HK-2 (cell line): ENCODE measurements around the gene PAOX.
A peak's percentile ranks its signal among the peaks of the same experiment; 100 is the strongest.

ENCODE experiments used
- DNase-seq: peaks from one replicate; pipeline ENCODE4 v3.0.0-alpha.2; 2018; ENCODE audit not compliant: unreplicated experiment

The PAOX gene

DNA sequence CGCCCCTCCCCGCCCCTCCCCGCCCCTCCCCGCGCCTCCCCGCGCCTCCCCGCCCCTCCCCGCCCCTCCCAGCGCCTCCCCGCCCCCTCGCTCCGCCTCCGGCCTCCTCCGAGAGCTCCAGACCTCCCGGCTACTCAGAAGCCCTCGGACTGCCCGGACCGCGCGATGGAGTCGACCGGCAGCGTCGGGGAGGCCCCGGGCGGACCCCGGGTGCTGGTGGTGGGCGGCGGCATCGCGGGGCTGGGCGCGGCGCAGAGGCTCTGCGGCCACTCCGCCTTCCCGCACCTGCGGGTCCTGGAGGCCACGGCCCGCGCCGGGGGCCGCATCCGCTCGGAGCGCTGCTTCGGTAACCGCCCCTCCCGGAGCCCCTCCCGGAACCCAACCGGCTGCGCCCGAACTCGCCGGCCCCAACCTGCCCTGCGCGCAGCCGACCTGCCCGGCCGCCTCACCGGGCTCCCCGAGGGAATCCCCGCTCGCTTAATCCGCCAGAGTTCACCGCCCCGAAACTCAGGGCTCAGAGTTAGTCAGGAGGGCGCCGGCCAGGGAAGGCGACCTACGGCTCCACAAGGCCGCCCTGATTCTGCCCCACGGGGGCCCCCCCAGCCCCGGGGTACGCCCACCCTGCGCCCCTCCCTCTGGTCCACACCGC lies at the start of gene PAOX:
TSS of gene PAOX (plus strand) at position 111 of the 649 bp plus-strand sequence. CDS start at position 166, 55 bp downstream.
- peak; percentile 65 for DNase-seq

DNA sequence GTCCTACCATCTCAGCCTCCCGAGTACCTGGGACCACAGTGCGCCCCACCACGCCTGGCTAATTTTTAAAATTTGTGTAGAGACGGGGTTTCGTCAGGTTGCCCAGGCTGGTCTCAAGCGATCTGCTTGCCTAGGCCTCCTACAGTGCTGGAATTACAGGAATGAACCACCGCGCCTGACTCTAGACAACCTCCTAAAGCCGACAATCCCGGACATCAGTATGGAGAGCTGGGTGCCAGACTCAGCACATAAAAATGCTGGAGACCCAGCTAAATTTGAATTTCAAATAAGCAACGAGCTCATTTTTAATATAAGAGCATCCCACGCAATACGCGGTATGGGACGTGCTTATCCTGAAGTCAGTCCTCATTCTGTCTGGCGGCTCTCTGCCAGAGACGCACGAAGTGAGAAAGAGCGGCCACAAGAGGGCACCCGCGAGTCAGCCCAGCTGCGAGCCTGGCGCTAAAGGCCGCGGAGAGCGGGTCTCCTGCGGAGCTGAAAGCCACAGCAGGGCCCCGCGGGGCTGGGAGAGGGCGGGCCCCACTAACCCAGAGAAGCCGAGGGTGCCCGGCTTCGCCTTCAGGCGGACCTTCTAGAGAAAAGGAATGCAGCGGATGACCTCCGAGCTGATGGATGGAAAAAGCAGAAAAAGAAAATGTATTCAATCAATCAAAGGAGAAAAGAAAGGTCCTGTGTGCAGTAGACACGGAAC lies 49.4 kb upstream of the PAOX start:
- DNase-seq, result peak; percentile 91

DNA sequence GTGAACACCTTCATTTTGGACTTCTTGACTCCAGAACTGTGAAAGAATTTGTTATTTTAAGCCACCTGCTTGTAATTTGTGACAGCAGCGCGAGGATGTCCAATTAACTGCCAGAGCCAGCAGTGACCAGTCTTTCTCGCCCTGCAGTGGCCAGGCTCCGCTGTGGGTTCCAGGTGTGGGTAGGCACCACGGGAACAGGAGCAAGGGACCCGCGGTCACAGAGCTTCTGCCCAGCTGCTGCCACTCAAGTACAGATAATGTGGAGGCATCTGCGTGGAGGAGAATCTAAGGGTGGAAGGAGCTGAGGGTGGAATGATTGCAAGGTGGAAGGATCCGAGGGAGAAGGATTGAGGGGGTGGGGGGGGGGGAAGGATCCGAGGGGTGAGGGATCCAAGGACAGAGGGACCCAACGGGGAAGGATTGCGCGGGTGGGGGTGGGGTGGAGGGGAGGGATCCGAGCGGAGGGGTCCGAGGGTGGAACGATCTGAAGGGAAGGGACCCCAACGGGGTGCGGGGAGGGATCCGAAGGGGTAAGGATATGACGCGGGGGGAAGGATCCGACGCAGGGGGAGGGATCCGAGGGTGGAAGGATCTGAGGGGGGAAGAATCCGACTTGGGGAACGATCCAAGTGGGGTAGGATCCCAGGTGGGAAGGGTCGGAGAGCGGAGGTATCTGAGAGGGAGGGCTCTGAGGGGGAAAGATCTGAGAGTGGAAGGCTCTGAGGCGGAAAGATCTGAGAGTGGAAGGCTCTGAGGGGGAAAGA lies 45.9 kb upstream of the PAOX start:
- DNase-seq, result no peak

DNA sequence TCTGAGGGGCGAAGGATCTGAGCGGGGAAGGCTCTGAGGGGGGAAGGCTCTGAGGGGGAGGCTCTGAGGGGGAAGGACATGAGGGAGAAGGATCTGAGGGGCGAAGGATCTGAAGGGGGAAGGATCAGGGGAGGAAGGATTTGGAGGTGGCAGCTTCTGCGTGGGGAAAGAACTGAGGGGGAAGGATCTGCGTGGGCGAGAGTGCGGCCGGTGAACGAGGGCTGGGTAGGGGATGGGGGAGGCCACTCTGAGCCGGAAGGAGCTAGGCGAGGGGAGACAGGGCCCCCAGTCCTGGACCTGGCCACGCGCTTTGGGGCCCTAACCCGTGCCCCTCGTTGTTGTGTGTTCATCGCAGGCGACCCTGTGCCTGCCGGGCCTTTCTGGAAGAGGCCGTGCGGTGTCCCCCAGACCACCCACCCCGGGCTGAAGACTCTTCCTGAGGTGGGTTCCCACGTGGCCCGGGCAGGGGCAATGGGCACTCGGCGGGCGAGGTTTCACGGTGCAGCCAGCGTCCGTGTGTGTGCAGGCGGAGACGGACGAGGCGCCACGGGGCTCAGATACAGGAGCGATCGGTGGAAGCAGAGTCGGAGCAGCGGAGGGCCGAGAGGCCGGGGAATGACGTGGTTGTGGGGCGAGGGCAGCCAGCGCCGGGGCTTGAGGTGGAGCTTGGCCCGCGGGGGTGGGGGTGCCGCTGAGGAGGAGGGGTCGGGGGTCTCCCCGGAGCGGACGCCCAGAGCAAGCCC lies 44.4 kb upstream of the PAOX start:
- DNase-seq, result no peak

DNA sequence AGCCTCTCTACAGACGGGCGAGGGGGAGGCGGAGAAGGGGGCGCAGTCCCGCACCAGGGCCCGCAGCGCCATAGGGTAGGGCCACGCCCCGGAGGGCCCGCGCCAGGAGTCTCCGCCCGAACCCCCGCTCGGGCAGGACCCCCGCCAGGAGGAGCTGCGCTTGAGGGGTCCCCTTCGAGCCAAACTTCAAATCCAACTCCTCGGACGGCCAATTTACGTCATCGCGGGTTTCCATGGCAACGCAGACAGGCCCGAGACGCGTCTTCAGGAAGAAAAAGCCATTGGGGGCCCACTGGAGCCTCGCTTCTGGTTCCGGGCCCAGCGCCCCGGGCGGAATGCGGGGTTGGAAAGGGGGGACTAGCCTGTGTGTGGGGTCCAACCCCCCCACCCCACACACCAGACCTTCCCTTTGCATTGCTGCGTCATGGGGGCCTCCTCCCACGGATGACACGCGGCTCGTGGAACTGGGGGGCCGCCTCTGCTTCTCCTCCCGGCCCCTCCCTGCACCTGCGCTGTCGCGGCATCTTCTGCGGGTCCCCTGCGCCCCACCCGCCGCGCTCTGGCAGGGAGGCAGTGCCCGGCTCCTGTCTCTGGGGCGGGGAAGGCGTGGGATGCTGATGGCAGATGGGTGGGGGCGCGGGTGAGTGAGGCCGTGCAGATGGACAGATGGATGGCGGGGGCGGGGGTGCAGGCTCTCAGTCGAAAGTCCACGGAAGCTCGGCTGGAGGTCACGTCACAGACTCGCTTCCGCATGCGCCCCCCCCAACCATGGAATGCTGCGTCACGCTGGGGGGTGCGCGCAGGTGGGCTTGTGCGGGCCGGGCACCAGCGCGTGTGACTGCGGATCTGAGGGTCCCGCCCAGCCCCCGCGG lies 43.6 kb upstream of the PAOX start:
- DNase-seq, result no peak

DNA sequence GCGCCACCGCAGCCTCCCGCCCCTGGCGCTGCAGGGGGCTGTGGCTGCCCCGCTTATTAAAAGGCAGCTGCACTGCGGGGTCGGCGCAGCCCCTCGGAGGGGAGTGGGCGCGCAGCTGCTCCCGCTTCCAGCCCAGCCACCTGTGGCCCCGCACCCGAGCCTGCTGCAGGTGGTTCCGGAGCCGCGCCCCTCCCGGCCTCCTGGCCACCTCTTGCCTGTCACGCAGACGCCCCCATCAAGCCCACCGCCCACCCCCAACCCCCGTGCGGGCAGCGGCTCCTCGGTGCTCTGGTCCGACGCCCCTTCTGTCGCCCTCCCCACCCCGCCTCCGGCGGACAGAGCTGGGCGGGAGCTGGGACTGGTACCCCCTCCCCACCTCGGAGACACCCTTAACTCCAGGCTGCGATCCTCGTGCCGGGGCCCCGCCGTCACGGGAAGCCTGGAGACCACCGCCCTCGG lies 42.9 kb upstream of the PAOX start:
- no peak for DNase-seq

DNA sequence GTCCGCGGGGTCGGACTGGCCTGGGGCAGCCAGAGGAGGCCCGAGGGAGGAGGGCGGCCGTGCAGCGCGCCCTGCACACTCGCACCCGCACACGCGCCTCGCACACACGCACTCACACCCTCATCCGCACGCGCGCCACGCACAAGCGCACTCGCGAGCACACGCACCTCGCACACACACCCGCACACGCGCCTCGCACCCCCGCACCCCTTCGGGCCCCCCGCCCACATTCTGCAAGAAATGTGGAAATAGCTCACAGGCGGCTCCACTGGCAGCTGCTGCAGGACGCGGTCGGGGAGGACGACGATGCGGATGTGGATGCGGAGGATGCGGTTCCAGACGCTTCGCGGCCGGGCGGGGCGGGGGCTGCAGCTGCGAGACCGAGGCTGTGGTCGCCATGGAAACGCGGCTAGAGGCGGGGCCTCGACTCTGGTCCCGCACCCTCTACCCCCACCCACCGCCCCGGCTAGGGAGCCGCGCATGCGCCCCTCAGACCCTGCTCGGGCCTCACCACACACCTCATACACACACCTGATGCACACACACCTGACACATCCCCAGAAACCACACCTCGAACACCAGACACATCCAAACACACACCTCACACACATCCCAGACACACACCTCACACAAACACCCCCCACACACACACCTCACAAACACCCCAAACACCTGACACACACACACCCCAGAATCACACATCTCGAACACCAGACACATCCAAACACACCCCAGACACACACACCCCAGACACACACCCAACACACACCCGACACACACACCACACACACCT lies 42.3 kb upstream of the PAOX start, which contains the start of gene CALY:
TSS of gene CALY (minus strand) at position 320 of the 793 bp plus-strand sequence. CDS start 7,907 bp downstream, outside the sequence.
- DNase-seq, result no peak

DNA sequence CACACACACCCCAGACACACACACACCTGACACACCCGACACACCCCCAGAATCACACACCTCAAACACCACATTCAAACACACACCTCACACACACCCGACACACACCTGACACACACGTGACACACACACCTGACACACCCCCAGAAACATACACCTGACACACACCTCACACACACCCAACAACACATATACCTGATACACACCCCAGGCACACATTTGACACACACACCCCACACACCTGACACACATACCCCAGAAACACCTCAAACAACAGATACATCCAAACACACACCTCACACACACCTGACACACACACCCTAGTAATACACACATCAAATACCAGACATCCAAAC lies 41.7 kb upstream of the PAOX start:
- no peak for DNase-seq

DNA sequence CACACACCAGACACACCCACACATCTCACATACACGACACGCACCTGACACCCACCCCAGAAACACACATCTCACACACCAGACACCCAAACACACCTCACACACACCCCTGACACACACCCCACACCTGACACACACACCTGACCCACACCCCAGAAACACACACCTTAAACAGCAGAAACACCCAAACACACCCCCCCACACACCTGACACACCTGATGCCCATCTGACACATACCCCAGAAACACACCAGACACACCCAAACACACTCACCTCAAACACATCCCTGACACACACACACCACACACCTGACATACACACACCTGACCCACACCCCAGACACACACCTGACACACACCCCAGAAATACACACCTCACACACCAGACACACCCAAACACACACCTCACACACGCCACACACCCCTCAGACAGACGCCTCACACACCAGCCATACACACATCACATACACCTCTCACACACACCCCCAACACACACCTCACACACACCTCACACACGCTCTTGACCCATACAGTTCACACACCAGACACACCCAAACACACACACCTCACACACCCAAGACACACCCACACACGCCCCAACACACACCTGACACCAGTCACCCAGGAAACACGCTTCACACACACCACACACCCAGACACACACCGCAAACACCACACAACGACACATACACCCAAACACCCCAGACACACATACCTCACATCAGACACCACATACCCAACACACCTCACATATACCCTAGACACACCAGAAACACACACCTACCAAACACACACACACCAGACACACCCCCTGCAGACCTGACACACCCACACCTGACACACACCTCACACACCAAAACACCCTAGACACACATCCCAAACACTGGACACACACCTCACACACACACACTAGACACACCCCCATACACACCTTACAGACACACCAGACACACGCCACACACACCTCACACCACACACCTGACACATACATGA lies 40.7 kb upstream of the PAOX start:
- no peak for DNase-seq

DNA sequence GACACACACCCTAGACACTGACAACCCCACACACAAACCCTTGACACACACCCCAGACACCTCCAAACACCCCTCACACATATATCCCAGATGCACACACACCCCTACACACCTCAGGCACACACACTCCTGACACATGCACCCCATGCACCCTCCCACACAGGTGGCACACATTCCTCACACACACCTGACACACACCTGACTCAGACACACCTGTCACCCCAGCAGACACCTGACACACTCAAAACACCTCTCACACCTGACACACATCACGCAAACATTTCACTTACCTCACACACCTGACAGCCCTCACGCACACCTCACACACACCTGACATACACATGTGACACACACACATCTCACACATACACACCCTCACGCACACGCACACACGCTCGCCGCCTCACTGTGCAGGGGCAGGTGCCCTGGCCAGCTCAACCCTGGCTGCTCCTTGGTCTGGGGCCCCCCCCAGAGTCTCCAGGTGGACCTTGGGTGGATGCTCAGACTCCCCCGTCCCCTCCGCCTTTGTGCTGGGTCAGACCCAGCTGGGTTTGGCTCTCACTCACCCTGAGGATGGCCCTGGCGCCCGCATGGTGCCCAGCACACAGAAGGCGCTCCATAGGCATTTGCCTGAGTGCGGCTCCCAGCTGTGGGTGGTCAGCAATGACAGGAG lies 39.2 kb upstream of the PAOX start:
- no peak for DNase-seq

DNA sequence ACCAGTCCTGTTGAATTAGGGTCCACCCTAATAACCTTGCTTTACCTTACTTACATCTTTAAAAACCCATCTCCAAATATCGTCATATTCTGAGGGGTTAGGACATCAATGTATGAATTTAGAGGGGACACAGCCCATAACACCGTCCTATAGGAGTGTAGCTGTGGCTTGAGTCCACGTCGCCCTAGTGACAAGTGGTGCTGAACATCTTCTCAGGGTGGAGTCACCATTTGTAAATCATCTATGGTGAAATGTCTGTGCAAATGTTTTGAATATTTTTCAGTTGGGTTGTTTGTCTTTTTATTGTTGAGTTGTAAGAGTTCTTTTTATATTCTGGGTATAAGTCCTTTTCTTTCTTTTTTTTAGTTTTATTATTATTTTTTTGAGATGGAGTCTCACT lies 37.1 kb upstream of the PAOX start:
- DNase-seq, result no peak

DNA sequence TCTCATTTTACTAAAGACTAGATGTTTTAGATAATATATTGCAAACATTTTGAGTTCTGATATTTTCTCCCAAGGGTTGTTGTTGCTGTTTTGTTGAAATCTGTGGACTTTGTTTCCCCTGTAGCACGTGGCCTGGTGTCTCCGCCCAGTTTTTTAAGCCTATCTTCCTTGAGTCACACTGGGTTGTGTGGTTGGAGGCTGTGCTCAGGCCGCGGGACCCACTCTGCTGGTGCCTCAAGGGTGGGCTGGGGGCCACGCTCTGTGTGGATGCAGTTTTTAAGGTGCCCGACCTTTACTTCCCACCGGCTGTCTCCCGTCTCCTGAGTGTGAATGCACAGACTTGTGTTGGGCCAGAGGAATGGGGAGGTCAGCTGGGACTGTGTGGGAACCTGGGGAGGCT lies 36.1 kb upstream of the PAOX start:
- no peak for DNase-seq

DNA sequence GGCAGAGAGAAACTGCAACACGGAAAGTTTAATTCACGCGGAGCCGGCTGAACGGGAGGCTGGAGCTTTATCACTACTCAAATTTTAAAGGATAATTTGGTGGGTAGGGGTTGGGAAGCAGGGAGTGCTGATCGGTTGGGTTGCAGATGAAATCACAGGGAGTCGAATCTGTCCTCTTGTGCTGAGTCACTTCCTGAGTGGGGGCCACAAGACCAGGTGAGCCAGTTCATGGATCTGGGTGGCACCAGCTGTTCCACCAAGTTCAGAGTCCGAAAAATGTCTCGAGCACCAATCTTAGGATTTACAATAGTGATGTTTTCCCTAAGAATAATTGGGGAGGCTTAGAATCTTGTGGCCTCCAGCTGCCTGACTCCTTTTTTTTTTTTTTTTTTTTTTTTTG lies 35.5 kb upstream of the PAOX start:
- no peak for DNase-seq

DNA sequence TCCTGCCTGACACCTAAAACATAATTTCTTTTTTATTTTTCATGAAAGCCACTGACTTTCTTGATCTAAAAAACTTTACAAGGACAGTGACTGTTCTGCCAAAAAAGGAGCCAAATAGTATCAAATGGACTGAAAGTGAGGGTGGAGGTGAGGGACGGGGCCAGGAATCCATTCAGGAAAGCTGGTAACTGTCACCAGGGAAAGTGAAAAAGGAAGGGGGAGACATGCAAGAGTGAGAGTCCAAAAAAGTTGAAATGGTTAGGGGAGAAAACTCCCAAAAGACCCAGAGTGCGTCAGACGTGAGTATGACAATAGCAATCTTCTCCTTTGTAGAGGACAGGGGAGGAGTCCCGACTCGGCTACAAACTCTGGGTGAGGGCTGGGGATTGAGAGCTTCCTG lies 34.8 kb upstream of the PAOX start:
- no peak for DNase-seq

DNA sequence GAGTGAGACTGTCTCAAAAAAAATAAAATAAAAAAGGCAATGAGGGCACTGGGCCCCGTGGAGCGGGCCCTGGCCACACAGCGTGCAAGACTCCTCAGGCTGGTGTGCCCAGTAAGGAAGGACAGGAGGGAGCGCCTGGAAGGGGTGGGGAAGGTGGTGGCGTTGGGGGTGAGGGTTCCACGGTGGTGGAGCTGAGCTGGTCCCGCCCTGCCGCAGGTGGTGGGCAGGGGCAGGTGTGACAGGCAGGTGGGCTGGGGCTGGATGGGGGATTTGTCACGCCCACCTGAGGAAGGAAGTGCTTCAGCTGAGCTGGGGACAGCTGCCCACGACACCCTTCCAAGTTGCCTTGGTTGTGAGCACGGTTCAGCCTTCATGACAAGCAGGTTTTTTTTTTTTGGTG lies 32.6 kb upstream of the PAOX start:
- no peak for DNase-seq

DNA sequence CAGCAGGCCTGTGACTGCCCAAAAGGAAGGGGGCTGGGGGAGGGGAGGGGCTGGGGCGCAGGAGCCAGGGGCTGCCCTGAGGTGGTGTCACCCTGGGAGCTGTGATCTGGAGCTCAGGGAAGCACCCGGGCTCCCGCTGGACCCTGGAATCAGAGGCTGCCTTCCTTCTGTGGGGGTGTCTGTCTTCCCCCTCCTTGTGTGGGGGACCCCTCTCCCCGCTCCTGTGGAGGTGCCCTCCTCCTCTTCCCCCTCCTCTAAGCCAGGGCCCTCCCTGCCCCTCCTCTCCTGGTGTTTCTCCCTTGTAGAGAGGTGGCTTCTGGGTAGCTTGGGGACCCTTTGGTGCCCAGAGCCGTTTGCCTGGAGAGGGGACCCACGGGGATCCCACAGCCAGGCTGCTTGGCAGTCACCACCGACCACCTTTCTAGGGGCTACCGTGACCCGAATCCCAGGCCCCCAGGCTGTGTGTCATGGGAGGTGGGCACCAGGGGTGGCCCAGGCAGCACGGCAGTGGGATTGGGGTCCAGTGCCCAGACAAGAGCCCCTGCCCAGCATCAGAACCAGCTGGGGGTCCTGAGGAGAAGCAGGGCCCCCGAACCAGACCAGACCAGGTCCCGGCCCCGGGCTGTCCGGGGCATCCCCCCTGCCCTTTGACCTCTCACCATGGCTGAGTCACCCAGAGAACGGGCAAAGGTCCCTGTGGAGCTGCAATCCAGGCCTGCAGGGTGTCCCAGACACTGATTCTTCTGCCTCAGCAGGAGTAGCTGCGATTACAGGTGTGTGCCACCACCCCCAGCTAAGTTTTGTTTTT lies 31.1 kb upstream of the PAOX start:
- no peak for DNase-seq

DNA sequence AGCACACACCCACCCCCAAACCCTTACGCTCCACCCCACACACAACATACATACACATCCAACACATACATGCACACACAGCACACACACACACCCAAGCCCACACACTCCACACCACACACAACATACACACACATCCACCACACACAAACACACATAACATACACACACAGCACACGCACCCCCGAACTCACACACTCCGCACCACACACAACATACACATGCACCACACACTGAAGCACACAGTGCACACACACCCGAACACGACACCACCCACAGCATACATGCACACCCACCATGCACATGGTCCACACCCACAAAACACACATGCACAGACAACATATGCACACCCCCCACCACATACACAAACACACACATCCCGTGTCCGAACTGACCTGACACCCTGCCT lies 29.9 kb upstream of the PAOX start:
- no peak for DNase-seq

DNA sequence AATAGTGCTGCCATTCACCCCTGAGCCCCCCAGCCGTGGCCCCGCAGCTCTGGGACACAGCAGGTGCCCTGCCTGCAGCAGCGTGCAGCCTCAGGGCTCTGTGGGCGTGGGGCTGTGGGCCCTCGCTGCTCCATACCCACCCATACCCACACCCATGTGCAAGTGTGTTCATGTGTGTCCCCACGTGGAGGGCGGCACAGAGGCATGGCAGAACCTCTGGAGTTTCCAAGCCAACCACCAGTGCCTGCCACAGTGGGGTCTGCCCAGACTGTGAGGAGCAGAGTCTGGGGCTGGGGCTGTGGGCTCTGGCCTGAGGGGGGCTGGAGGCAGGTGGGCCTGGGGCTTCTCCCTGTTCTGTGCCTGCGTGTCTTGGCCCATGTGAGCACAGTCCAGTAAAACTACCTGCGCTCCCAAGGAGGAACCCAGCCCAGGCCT lies 29.5 kb upstream of the PAOX start:
- no peak for DNase-seq
